CD4-positive, alpha-beta T cell (primary cell): ENCODE results near the gene PLEKHG3. TPM values are rescaled to one million over a fixed set of nuclear protein-coding genes. Genes with fewer than 3 reads are reported as not detected.
A peak's percentile ranks its signal among the peaks of the same experiment; 100 is the strongest.

Experiments
- ATAC-seq: fragments of 200-7000 bp; cut with Tn5 transposase; one replicate; pipeline ENCODE4 v1.10.0; 2022; ENCODE audit warnings: mild to moderate bottlenecking; ENCODE audit not compliant: poor library complexity
- CTCF ChIA-PET: fragments of 350-600 bp; sonication (Branson Sonifier 250); formaldehyde crosslinking; loops from one replicate; lab custom pipeline; 2021; ENCODE audit warnings: antibody characterized with exemption, inconsistent platforms; lab: Charles Lee
- POLR2A ChIA-PET: fragments of 350-600 bp; sonication (Branson Sonifier 250); formaldehyde crosslinking; loops from one replicate; lab custom pipeline; 2021; ENCODE audit warnings: antibody characterized with exemption, inconsistent platforms; lab: Charles Lee
- DNase-seq, 14 experiments: peaks; one replicate each; pipeline ENCODE4 v3.0.0-alpha.2; 2013 to 2020; ENCODE audit warnings: mixed read lengths in 2 of 14
- H3K27ac ChIP-seq, 2 donors: one replicate each; pipeline versions ENCODE4 v1.5.1 to v1.7.0; 2013; ENCODE audit warnings: low read length in 2 of 2, low read depth in 1 of 2, mild to moderate bottlenecking in 1 of 2
- H3K27me3 ChIP-seq, 2 experiments: 1 replicate in 1 of 2; 2 replicates in 1 of 2; pipeline versions ENCODE4 v1.6.1 to v1.7.0; 2013; ENCODE audit warnings: low read length in 2 of 2, control low read depth in 1 of 2, mild to moderate bottlenecking in 1 of 2, moderate library complexity in 1 of 2; ENCODE audit not compliant: insufficient read depth in 2 of 2, control insufficient read depth in 1 of 2
- H3K36me3 ChIP-seq: one replicate; pipeline ENCODE4 v1.6.1; 2013; ENCODE audit warnings: low read length, control low read depth; ENCODE audit not compliant: insufficient read depth
- H3K4me1 ChIP-seq: one replicate; pipeline ENCODE4 v1.6.1; 2013; ENCODE audit warnings: low read length, control low read depth; ENCODE audit not compliant: insufficient read depth
- H3K4me3 ChIP-seq: one replicate; pipeline ENCODE4 v1.5.1; 2013; ENCODE audit warnings: mild to moderate bottlenecking, low read length, moderate library complexity
- H3K9me3 ChIP-seq, 2 experiments: 1 replicate in 1 of 2; 2 replicates in 1 of 2; pipeline versions ENCODE4 v1.6.1 to v1.7.0; 2013; ENCODE audit warnings: low read length in 2 of 2, mild to moderate bottlenecking in 2 of 2, control low read depth in 1 of 2, moderate library complexity in 1 of 2; ENCODE audit not compliant: control insufficient read depth in 1 of 2, insufficient read depth in 1 of 2
- H3K27ac Mint-ChIP-seq: one replicate; pipeline ENCODE4 v1.8.0; 2020; ENCODE audit warnings: mixed read lengths
- H3K27me3 Mint-ChIP-seq: one replicate; pipeline ENCODE4 v1.8.0; 2021; ENCODE audit warnings: mixed read lengths
- H3K36me3 Mint-ChIP-seq: one replicate; pipeline ENCODE4 v1.8.0; 2021; ENCODE audit warnings: low read depth, mixed read lengths
- H3K4me1 Mint-ChIP-seq: one replicate; pipeline ENCODE4 v1.8.0; 2021; ENCODE audit warnings: low read depth, mixed read lengths
- H3K4me3 Mint-ChIP-seq: one replicate; pipeline ENCODE4 v1.8.0; 2020; ENCODE audit warnings: mild to moderate bottlenecking, mixed read lengths
- H3K9me3 Mint-ChIP-seq: one replicate; pipeline ENCODE4 v1.8.0; 2020; ENCODE audit warnings: mixed read lengths
- intact Hi-C, 2 experiments: fragments of 100-400 bp; cut with DNase I in 1 of 2; cut with micrococcal nuclease in 1 of 2; formaldehyde crosslinking; loops; one replicate each; pipeline versions ENCODE4 v1.15.1 to v1.9.0; 2023 to 2025; cut with DNase I, micrococcal nuclease
- total RNA-seq, 174 experiments: library from RNA in 2 of 174; stranded (reverse) in 2 of 174; gene quantifications; one replicate each; pipeline ENCODE4 v1.2.3 and lab custom pipeline; 2021 to 2026
- TF ChIP-seq, protein P1 (sequence below): fragments of 200-600 bp; IDR thresholded peaks from one replicate; pipeline ENCODE4 v1.8.0; 2022; ENCODE audit warnings: antibody characterized with exemption, mild to moderate bottlenecking

The PLEKHG3 gene
- total RNA-seq, 2 experiments from 2014 or later, result 12.1 to 13.3 TPM

- peaks cover 41% of the 10 kb centered on the region for H3K4me1 Mint-ChIP-seq
- no peaks in the 10 kb centered on the region for H3K27me3 Mint-ChIP-seq
- peak overlapping the region; percentile 12 for H3K27ac Mint-ChIP-seq
- intact Hi-C loops, result loop anchor here in 1 of 2 experiments (5.0 to 10.0 kb wide), 2 partner anchors 232 to 424 kb away; no protein-coding TSS in a partner anchor
- ChIA-PET POLR2A (no interaction called here), CTCF (no interaction called here)
- peak in 3 of 14 experiments; percentile 22 to 32 (median 27) for DNase-seq
- Histone ChIP-seq H3K9me3 (no peaks in the 10 kb centered on the region), H3K27me3 (no peaks in the 10 kb centered on the region), H3K27ac (no peak overlapping the region), H3K36me3 (no peaks in the 10 kb centered on the region), H3K4me1 (peaks cover 55% of the 10 kb centered on the region), H3K4me3 (no peak overlapping the region)
- peak; percentile 16 for ATAC-seq
- TF ChIP-seq, protein P1, sequence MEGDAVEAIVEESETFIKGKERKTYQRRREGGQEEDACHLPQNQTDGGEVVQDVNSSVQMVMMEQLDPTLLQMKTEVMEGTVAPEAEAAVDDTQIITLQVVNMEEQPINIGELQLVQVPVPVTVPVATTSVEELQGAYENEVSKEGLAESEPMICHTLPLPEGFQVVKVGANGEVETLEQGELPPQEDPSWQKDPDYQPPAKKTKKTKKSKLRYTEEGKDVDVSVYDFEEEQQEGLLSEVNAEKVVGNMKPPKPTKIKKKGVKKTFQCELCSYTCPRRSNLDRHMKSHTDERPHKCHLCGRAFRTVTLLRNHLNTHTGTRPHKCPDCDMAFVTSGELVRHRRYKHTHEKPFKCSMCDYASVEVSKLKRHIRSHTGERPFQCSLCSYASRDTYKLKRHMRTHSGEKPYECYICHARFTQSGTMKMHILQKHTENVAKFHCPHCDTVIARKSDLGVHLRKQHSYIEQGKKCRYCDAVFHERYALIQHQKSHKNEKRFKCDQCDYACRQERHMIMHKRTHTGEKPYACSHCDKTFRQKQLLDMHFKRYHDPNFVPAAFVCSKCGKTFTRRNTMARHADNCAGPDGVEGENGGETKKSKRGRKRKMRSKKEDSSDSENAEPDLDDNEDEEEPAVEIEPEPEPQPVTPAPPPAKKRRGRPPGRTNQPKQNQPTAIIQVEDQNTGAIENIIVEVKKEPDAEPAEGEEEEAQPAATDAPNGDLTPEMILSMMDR, result no peak
- H3K36me3 Mint-ChIP-seq, result no peaks in the 10 kb centered on the region
- H3K4me3 Mint-ChIP-seq, result no peak overlapping the region
- no peaks in the 10 kb centered on the region for H3K9me3 Mint-ChIP-seq
Measured at GRCh38 chr14:64766430-64767151, 62.4 kb downstream of the PLEKHG3 start.

GRCh38 chr14:64767215-64767964 lies 63.2 kb downstream of the PLEKHG3 start:
- no peaks in the 10 kb centered on the region for H3K27me3 ChIP-seq
- POLR2A ChIA-PET, result no interaction called here
- no peaks in the 10 kb centered on the region for H3K27me3 Mint-ChIP-seq
- H3K36me3 Mint-ChIP-seq, result no peaks in the 10 kb centered on the region
- no peak overlapping the region for H3K27ac ChIP-seq
- no peak for DNase-seq
- H3K4me3 Mint-ChIP-seq, result no peak overlapping the region
- no peak overlapping the region for H3K4me3 ChIP-seq
- TF ChIP-seq, protein P1, result no peak
- peaks cover 0 to 1% of the 10 kb centered on the region in 2 experiments for H3K9me3 ChIP-seq
- ATAC-seq, result no peak
- no peaks in the 10 kb centered on the region for H3K9me3 Mint-ChIP-seq
- intact Hi-C loops, result loop anchor here in 1 of 2 experiments (5.0 to 10.0 kb wide), 2 partner anchors 233 to 425 kb away; no protein-coding TSS in a partner anchor
- no peak overlapping the region for H3K27ac Mint-ChIP-seq
- CTCF ChIA-PET, result no interaction called here
- peaks cover 41% of the 10 kb centered on the region for H3K4me1 Mint-ChIP-seq
- no peaks in the 10 kb centered on the region for H3K36me3 ChIP-seq
- peaks cover 55% of the 10 kb centered on the region for H3K4me1 ChIP-seq

- CTCF ChIA-PET, result interaction anchor here (0.7 kb wide), 1 partner anchor 193 kb away, joined by 3 read pairs; no protein-coding TSS in a partner anchor
- peaks cover 0 to 5% of the 10 kb centered on the region in 2 experiments for H3K9me3 ChIP-seq
- Mint-ChIP-seq H3K4me1 (peaks cover 36% of the 10 kb centered on the region), H3K27ac (no peak overlapping the region), H3K4me3 (no peak overlapping the region), H3K27me3 (no peaks in the 10 kb centered on the region), H3K9me3 (no peaks in the 10 kb centered on the region), H3K36me3 (no peaks in the 10 kb centered on the region)
- DNase-seq (no peak), ATAC-seq (no peak)
- no peaks in the 10 kb centered on the region for H3K36me3 ChIP-seq
- no peaks in the 10 kb centered on the region for H3K27me3 ChIP-seq
- intact Hi-C loops, result loop anchor here in 1 of 2 experiments (5.0 to 10.0 kb wide), 2 partner anchors 234 to 426 kb away; no protein-coding TSS in a partner anchor
- TF ChIP-seq, protein P1, result no peak
- peaks cover 46% of the 10 kb centered on the region for H3K4me1 ChIP-seq
- H3K27ac ChIP-seq, result no peak overlapping the region
- H3K4me3 ChIP-seq, result no peak overlapping the region
- POLR2A ChIA-PET, result no interaction called here
Measured at GRCh38 chr14:64768401-64769095, 64.3 kb downstream of the PLEKHG3 start.
